RWPE1 (cell line): ENCODE data around the gene AGAP1.

Experiments used
- CTCF ChIA-PET: fragments of 350-600 bp; sonication (Branson Sonifier 250); formaldehyde crosslinking; extraction: SDS; loops from one replicate; lab custom pipeline; 2021; lab: Yijun Ruan, JAX
- POLR2A ChIA-PET: fragments of 400-600 bp; formaldehyde crosslinking; extraction: SDS; loops from one replicate; lab custom pipeline; 2020; ENCODE audit warnings: antibody characterized with exemption; ENCODE audit not compliant: low non-redundant PET; lab: Yijun Ruan, JAX
- DNase-seq: peaks from one replicate; pipeline ENCODE4 v3.0.0; 2012; ENCODE audit warnings: low spot score
- H3K27ac ChIP-seq: fragments of 450-650 bp; 2 replicates; pipeline ENCODE4 v1.5.1; 2017
- CTCF ChIP-seq: fragments of 450-650 bp; conservative IDR thresholded peaks from 2 replicates; pipeline ENCODE4 v1.5.1; 2017; ENCODE audit warnings: low read depth, mild to moderate bottlenecking

The AGAP1 gene

GRCh38 chr2:235716875-235717496 is 223.1 kb downstream of the AGAP1 start:
- no peak for DNase-seq
- ChIA-PET CTCF (no interaction called here), POLR2A (no interaction called here)
- H3K27ac ChIP-seq: no peak overlapping the region
- TF ChIP-seq CTCF: no peak

- H3K27ac ChIP-seq: no peak overlapping the region
- CTCF ChIA-PET: no interaction called here
- DNase-seq: no peak
- TF ChIP-seq CTCF: no peak
- POLR2A ChIA-PET: no interaction called here
Measured at GRCh38 chr2:235719146-235719942, 225.5 kb downstream of the AGAP1 start.

GRCh38 chr2:235721625-235722024 is 227.8 kb downstream of the AGAP1 start:
- no peak for TF ChIP-seq CTCF
- no peak overlapping the region for H3K27ac ChIP-seq
- ChIA-PET POLR2A (no interaction called here), CTCF (interaction anchor here (1.0 kb wide), 1 partner anchor 12 kb away, joined by 3 read pairs; no protein-coding TSS in a partner anchor)
- no peak for DNase-seq

- ChIA-PET CTCF (interaction anchor here (0.6 to 1.0 kb wide), 4 partner anchors 14 to 1420 kb away, joined by 3 read pairs; no protein-coding TSS in a partner anchor), POLR2A (no interaction called here)
- no peak overlapping the region for H3K27ac ChIP-seq
- DNase-seq: no peak
- TF ChIP-seq CTCF: no peak
Measured at GRCh38 chr2:235722869-235723268, 229.0 kb downstream of the AGAP1 start.

- CTCF ChIA-PET: interaction anchor here (0.6 to 0.7 kb wide), 3 partner anchors 37 to 1420 kb away, joined by 3 read pairs; no protein-coding TSS in a partner anchor
- no peak for TF ChIP-seq CTCF
- no peak overlapping the region for H3K27ac ChIP-seq
- POLR2A ChIA-PET: no interaction called here
- no peak for DNase-seq
Measured at GRCh38 chr2:235723371-235723770, 229.5 kb downstream of the AGAP1 start.

GRCh38 chr2:235723811-235724465 is 230.1 kb downstream of the AGAP1 start:
- ChIA-PET CTCF (interaction anchor here (0.7 kb wide), 1 partner anchor 38 kb away, joined by 3 read pairs; no protein-coding TSS in a partner anchor), POLR2A (no interaction called here)
- no peak for DNase-seq
- no peak overlapping the region for H3K27ac ChIP-seq
- no peak for TF ChIP-seq CTCF
